ENCODE measurements around the gene STUB1.

The STUB1 gene

GRCh38 chr16:675884-676564, 4.2 kb upstream of the STUB1 start:
- no peak for TF ChIP-seq CTCF (conservative IDR thresholded peaks at IDR 0.05; ENCODE audit: control insufficient read depth, insufficient read depth, low read depth, low read length)
- peak overlapping the region; percentile 33 for H3K4me3 ChIP-seq (ENCODE audit: control insufficient read depth, low read depth, low read length)

GRCh38 chr16:676565-676902, 3.7 kb upstream of the STUB1 start:
- no peak for DNase-seq (ENCODE audit: low read depth)
- H3K4me3 ChIP-seq (ENCODE audit: control insufficient read depth, low read depth, low read length): no peak overlapping the region
- TF ChIP-seq CTCF (conservative IDR thresholded peaks at IDR 0.05; ENCODE audit: control insufficient read depth, insufficient read depth, low read depth, low read length): no peak

More at GRCh38 chr16:675884-676564, 4.2 kb upstream of the STUB1 start:
- DNase-seq (ENCODE audit: low read depth): no peak

- DNase-seq (ENCODE audit: low read depth): no peak
- H3K4me3 ChIP-seq (ENCODE audit: control insufficient read depth, low read depth, low read length): no peak overlapping the region
- TF ChIP-seq CTCF (conservative IDR thresholded peaks at IDR 0.05; ENCODE audit: control insufficient read depth, insufficient read depth, low read depth, low read length): no peak
These were observed 3.3 kb upstream of the STUB1 start for GRCh38 chr16:676913-677312.

- no peak for TF ChIP-seq CTCF (conservative IDR thresholded peaks at IDR 0.05; ENCODE audit: control insufficient read depth, insufficient read depth, low read depth, low read length)
- DNase-seq (ENCODE audit: low read depth): no peak
- no peak overlapping the region for H3K4me3 ChIP-seq (ENCODE audit: control insufficient read depth, low read depth, low read length)
These were observed 2.7 kb upstream of the STUB1 start for GRCh38 chr16:677316-678190.

- no peak for TF ChIP-seq CTCF (conservative IDR thresholded peaks at IDR 0.05; ENCODE audit: control insufficient read depth, insufficient read depth, low read depth, low read length)
- DNase-seq (ENCODE audit: low read depth): no peak
- no peak overlapping the region for H3K4me3 ChIP-seq (ENCODE audit: control insufficient read depth, low read depth, low read length)
These were observed 1.9 kb upstream of the STUB1 start for GRCh38 chr16:678209-678857.

GRCh38 chr16:678858-679813, 1.1 kb upstream of the STUB1 start:
- peak; percentile 38 for DNase-seq (ENCODE audit: low read depth)
- no peak for TF ChIP-seq CTCF (conservative IDR thresholded peaks at IDR 0.05; ENCODE audit: control insufficient read depth, insufficient read depth, low read depth, low read length)
- peak overlapping the region; percentile 45 for H3K4me3 ChIP-seq (ENCODE audit: control insufficient read depth, low read depth, low read length)
